Stimulated activated naive B cell treated with anti-CD40 and anti-IgM and Interleukin-4, amounts not matched to agents 10 μg/mL and 1 μg/mL and 100 μg/mL, for 72 hours (primary cell): Measurements from ENCODE around the gene P4HTM.

Experiments
- ATAC-seq, 2 donors: fragments of 150-1000 bp; cut with Tn5 transposase; replicated peaks; 2 replicates each; pipeline ENCODE4 v1.10.0; 2021; ENCODE audit warnings: moderate library complexity in 1 of 2
- DNase-seq: peaks from one replicate; pipeline ENCODE4 v3.0.0; 2021
- H3K27ac Mint-ChIP-seq: one replicate; pipeline ENCODE4 v1.8.0; 2022; ENCODE audit warnings: mild to moderate bottlenecking, mixed read lengths
- H3K27me3 Mint-ChIP-seq, 2 donors: one replicate each; pipeline ENCODE4 v1.8.0; 2022; ENCODE audit warnings: mixed read lengths in 2 of 2
- H3K36me3 Mint-ChIP-seq, 2 donors: one replicate each; pipeline ENCODE4 v1.8.0; 2022; ENCODE audit warnings: mixed read lengths in 2 of 2, mild to moderate bottlenecking in 1 of 2
- H3K4me1 Mint-ChIP-seq, 2 donors: one replicate each; pipeline ENCODE4 v1.8.0; 2022; ENCODE audit warnings: mixed read lengths in 2 of 2, mild to moderate bottlenecking in 1 of 2
- H3K4me3 Mint-ChIP-seq, 2 donors: one replicate each; pipeline ENCODE4 v1.8.0; 2022; ENCODE audit warnings: mild to moderate bottlenecking in 2 of 2, mixed read lengths in 2 of 2, moderate library complexity in 1 of 2
- H3K9me3 Mint-ChIP-seq, 2 donors: one replicate each; pipeline ENCODE4 v1.8.0; 2022; ENCODE audit warnings: mixed read lengths in 2 of 2, mild to moderate bottlenecking in 1 of 2

Gene P4HTM

GRCh38 chr3:48993834-48994233 is 3.8 kb downstream of the P4HTM start:
- H3K27ac Mint-ChIP-seq: peak overlapping the region; percentile 15
- no peaks in the 10 kb centered on the region for H3K9me3 Mint-ChIP-seq
- peaks cover 21 to 42% of the 10 kb centered on the region in 2 donors for H3K4me1 Mint-ChIP-seq
- H3K27me3 Mint-ChIP-seq: no peaks in the 10 kb centered on the region
- ATAC-seq (no peak), DNase-seq (no peak)
- H3K4me3 Mint-ChIP-seq: no peak overlapping the region
- H3K36me3 Mint-ChIP-seq: peaks cover 16 to 20% of the 10 kb centered on the region in 2 donors

- Mint-ChIP-seq H3K9me3 (no peaks in the 10 kb centered on the region), H3K36me3 (peaks cover 16 to 17% of the 10 kb centered on the region in 2 donors), H3K27me3 (no peaks in the 10 kb centered on the region), H3K4me3 (no peak overlapping the region), H3K4me1 (peaks cover 10 to 20% of the 10 kb centered on the region in 2 donors), H3K27ac (no peak overlapping the region)
- DNase-seq (no peak), ATAC-seq (no peak)
These were observed 6.6 kb downstream of the P4HTM start for GRCh38 chr3:48996640-48997039.

- peaks cover 7 to 15% of the 10 kb centered on the region in 2 donors for H3K4me1 Mint-ChIP-seq
- no peaks in the 10 kb centered on the region for H3K27me3 Mint-ChIP-seq
- H3K27ac Mint-ChIP-seq: peak overlapping the region; percentile 11
- no peak overlapping the region for H3K4me3 Mint-ChIP-seq
- no peak for ATAC-seq
- no peaks in the 10 kb centered on the region for H3K9me3 Mint-ChIP-seq
- peaks cover 18 to 19% of the 10 kb centered on the region in 2 donors for H3K36me3 Mint-ChIP-seq
- no peak for DNase-seq
These were observed 7.1 kb downstream of the P4HTM start for GRCh38 chr3:48997102-48997635.

GRCh38 chr3:48997714-48998637 is 7.9 kb downstream of the P4HTM start:
- H3K4me3 Mint-ChIP-seq: no peak overlapping the region
- H3K9me3 Mint-ChIP-seq: no peaks in the 10 kb centered on the region
- H3K4me1 Mint-ChIP-seq: peaks cover 7 to 15% of the 10 kb centered on the region in 2 donors
- H3K27ac Mint-ChIP-seq: peak overlapping the region; percentile 62
- H3K27me3 Mint-ChIP-seq: no peaks in the 10 kb centered on the region
- H3K36me3 Mint-ChIP-seq: peaks cover 20 to 21% of the 10 kb centered on the region in 2 donors
- no peak for DNase-seq
- ATAC-seq: no peak

GRCh38 chr3:48999085-48999858 is 9.2 kb downstream of the P4HTM start:
- DNase-seq (no peak), ATAC-seq (no peak)
- Mint-ChIP-seq H3K27ac (no peak overlapping the region), H3K9me3 (no peaks in the 10 kb centered on the region), H3K36me3 (peaks cover 16 to 21% of the 10 kb centered on the region in 2 donors), H3K4me1 (peaks cover 5 to 8% of the 10 kb centered on the region in 2 donors), H3K4me3 (no peak overlapping the region), H3K27me3 (no peaks in the 10 kb centered on the region)

- Mint-ChIP-seq H3K4me1 (peaks cover 1 to 3% of the 10 kb centered on the region in 2 donors), H3K9me3 (no peaks in the 10 kb centered on the region), H3K4me3 (no peak overlapping the region), H3K36me3 (peaks cover 7 to 8% of the 10 kb centered on the region in 2 donors), H3K27ac (no peak overlapping the region), H3K27me3 (no peaks in the 10 kb centered on the region)
- no peak for DNase-seq
- ATAC-seq: peak in 1 of 2 donors; percentile 35
These were observed 11.1 kb downstream of the P4HTM start for GRCh38 chr3:49001155-49001554.

GRCh38 chr3:49004352-49005302 is 14.6 kb downstream of the P4HTM start:
- Mint-ChIP-seq H3K4me1 (peaks cover 24 to 33% of the 10 kb centered on the region in 2 donors), H3K27ac (no peak overlapping the region), H3K36me3 (peaks cover 23 to 24% of the 10 kb centered on the region in 2 donors), H3K9me3 (no peaks in the 10 kb centered on the region), H3K4me3 (no peak overlapping the region), H3K27me3 (no peaks in the 10 kb centered on the region)
- no peak for DNase-seq
- ATAC-seq: no peak

GRCh38 chr3:49005303-49005680 is 15.3 kb downstream of the P4HTM start:
- no peak overlapping the region for H3K27ac Mint-ChIP-seq
- no peak overlapping the region for H3K4me3 Mint-ChIP-seq
- peaks cover 24 to 27% of the 10 kb centered on the region in 2 donors for H3K36me3 Mint-ChIP-seq

GRCh38 chr3:49005998-49006397 is 16.0 kb downstream of the P4HTM start:
- DNase-seq: no peak
- H3K27ac Mint-ChIP-seq: peak overlapping the region; percentile 100
- peak overlapping the region; percentile 98 for H3K4me3 Mint-ChIP-seq

More at GRCh38 chr3:49005303-49005680, 15.3 kb downstream of the P4HTM start:
- DNase-seq (no peak), ATAC-seq (no peak)
- Mint-ChIP-seq H3K27me3 (no peaks in the 10 kb centered on the region), H3K4me1 (peaks cover 22 to 35% of the 10 kb centered on the region in 2 donors), H3K9me3 (no peaks in the 10 kb centered on the region)

GRCh38 chr3:49006408-49007067 is 16.5 kb downstream of the P4HTM start:
- peaks cover 24 to 28% of the 10 kb centered on the region in 2 donors for H3K36me3 Mint-ChIP-seq
- peaks cover 22 to 41% of the 10 kb centered on the region in 2 donors for H3K4me1 Mint-ChIP-seq
- H3K27me3 Mint-ChIP-seq: no peaks in the 10 kb centered on the region
- no peaks in the 10 kb centered on the region for H3K9me3 Mint-ChIP-seq
- peak overlapping the region; percentile 100 for H3K27ac Mint-ChIP-seq
- peak; percentile 1 to 5 for ATAC-seq
- peak overlapping the region; percentile 98 for H3K4me3 Mint-ChIP-seq
- no peak for DNase-seq

More at GRCh38 chr3:49005998-49006397, 16.0 kb downstream of the P4HTM start:
- no peaks in the 10 kb centered on the region for H3K9me3 Mint-ChIP-seq
- no peak for ATAC-seq
- H3K4me1 Mint-ChIP-seq: peaks cover 22 to 35% of the 10 kb centered on the region in 2 donors
- H3K27me3 Mint-ChIP-seq: no peaks in the 10 kb centered on the region
- peaks cover 24 to 28% of the 10 kb centered on the region in 2 donors for H3K36me3 Mint-ChIP-seq

GRCh38 chr3:49007068-49007770 is 17.2 kb downstream of the P4HTM start, which contains the start of gene WDR6:
TSS of gene WDR6 (plus strand) at chr3:49007391. CDS start at chr3:49007432, 41 bp downstream.
- no peaks in the 10 kb centered on the region for H3K27me3 Mint-ChIP-seq
- peak within 1 kb of the TSS; percentile 98 for H3K4me3 Mint-ChIP-seq
- DNase-seq (peak; percentile 98), ATAC-seq (peak; percentile 91 to 93)
- peak within 1 kb of the TSS; percentile 100 for H3K27ac Mint-ChIP-seq
- H3K36me3 Mint-ChIP-seq: peaks cover 25 to 26% of the 10 kb centered on the region in 2 donors
- peaks cover 26 to 47% of the 10 kb centered on the region in 2 donors for H3K4me1 Mint-ChIP-seq
- H3K9me3 Mint-ChIP-seq: no peaks in the 10 kb centered on the region

GRCh38 chr3:49007771-49008528 is 17.9 kb downstream of the P4HTM start:
- no peaks in the 10 kb centered on the region for H3K27me3 Mint-ChIP-seq
- H3K4me3 Mint-ChIP-seq: peak overlapping the region; percentile 98
- H3K27ac Mint-ChIP-seq: peak overlapping the region; percentile 100
- ATAC-seq: peak; percentile 56 to 68
- peaks cover 23 to 28% of the 10 kb centered on the region in 2 donors for H3K36me3 Mint-ChIP-seq
- peak; percentile 76 for DNase-seq
- H3K4me1 Mint-ChIP-seq: peaks cover 31 to 50% of the 10 kb centered on the region in 2 donors
- H3K9me3 Mint-ChIP-seq: no peaks in the 10 kb centered on the region
